ENCODE data around the gene CEP70. TPM values are rescaled to one million over a fixed set of nuclear protein-coding genes. Genes with fewer than 3 reads are reported as not detected.
A peak's percentile ranks its signal among the peaks of the same experiment; 100 is the strongest.

The CEP70 gene, protein sequence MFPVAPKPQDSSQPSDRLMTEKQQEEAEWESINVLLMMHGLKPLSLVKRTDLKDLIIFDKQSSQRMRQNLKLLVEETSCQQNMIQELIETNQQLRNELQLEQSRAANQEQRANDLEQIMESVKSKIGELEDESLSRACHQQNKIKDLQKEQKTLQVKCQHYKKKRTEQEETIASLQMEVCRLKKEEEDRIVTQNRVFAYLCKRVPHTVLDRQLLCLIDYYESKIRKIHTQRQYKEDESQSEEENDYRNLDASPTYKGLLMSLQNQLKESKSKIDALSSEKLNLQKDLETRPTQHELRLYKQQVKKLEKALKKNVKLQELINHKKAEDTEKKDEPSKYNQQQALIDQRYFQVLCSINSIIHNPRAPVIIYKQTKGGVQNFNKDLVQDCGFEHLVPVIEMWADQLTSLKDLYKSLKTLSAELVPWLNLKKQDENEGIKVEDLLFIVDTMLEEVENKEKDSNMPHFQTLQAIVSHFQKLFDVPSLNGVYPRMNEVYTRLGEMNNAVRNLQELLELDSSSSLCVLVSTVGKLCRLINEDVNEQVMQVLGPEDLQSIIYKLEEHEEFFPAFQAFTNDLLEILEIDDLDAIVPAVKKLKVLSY
- total RNA-seq = 10 to 100 TPM in 1 of 2 donors, 1 to 10 TPM in 1; 8.0 to 26.5 TPM
- polyA plus RNA-seq = 10 to 100 TPM in 1 of 2 donors, 1 to 10 TPM in 1; 6.9 to 10.3 TPM

DNA sequence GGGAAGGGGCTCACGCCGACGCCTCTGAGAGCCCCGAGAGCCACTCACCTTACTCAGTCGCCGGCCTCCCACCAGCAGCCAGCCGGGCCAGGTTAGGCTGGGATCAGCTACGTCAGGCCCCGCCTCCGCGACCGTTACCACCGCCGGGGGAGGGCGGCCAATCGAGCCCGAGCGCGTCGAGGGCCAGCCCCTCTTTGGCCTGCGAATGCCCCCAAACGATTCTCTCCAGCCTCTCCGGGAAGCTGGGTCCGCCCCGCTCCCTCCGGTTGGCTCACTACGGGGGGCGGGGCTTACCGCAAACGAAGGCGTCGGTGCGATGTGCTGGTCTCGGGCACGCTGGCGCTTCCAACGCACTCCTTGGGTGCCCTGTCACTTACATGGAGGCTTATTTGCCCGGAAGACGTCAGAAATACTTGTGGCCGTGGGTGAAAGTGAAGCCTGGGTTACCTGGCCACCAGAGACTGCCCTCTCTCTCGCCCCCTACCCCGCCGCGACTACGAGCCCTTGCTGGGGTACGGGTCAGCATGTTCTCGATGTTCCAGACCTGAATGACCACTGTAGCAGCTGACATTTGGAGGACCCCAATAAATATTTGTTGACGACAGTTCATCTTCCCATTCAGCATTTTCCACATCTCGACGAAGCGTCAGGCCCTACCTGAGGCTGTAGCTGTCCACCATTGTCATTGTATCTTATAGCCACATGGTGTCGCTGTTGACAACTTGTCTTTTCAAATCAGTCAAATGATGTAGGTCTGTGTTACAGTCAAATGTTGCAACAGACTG is at the start of gene CEP70:
TSS of gene CEP70 (minus strand) at position 111 of the 785 bp plus-strand sequence. CDS start 21,333 bp downstream, outside the sequence.
- TF ChIP-seq, protein P1, sequence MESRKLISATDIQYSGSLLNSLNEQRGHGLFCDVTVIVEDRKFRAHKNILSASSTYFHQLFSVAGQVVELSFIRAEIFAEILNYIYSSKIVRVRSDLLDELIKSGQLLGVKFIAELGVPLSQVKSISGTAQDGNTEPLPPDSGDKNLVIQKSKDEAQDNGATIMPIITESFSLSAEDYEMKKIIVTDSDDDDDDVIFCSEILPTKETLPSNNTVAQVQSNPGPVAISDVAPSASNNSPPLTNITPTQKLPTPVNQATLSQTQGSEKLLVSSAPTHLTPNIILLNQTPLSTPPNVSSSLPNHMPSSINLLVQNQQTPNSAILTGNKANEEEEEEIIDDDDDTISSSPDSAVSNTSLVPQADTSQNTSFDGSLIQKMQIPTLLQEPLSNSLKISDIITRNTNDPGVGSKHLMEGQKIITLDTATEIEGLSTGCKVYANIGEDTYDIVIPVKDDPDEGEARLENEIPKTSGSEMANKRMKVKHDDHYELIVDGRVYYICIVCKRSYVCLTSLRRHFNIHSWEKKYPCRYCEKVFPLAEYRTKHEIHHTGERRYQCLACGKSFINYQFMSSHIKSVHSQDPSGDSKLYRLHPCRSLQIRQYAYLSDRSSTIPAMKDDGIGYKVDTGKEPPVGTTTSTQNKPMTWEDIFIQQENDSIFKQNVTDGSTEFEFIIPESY (IDR thresholded peaks at IDR 0.05) = no peak
- TF ChIP-seq, protein P2, sequence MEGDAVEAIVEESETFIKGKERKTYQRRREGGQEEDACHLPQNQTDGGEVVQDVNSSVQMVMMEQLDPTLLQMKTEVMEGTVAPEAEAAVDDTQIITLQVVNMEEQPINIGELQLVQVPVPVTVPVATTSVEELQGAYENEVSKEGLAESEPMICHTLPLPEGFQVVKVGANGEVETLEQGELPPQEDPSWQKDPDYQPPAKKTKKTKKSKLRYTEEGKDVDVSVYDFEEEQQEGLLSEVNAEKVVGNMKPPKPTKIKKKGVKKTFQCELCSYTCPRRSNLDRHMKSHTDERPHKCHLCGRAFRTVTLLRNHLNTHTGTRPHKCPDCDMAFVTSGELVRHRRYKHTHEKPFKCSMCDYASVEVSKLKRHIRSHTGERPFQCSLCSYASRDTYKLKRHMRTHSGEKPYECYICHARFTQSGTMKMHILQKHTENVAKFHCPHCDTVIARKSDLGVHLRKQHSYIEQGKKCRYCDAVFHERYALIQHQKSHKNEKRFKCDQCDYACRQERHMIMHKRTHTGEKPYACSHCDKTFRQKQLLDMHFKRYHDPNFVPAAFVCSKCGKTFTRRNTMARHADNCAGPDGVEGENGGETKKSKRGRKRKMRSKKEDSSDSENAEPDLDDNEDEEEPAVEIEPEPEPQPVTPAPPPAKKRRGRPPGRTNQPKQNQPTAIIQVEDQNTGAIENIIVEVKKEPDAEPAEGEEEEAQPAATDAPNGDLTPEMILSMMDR (IDR thresholded peaks at IDR 0.05; ENCODE audit: low read depth, low read length, missing input control) = peak; percentile 93
- TF ChIP-seq TAF1 (conservative IDR thresholded peaks at IDR 0.05) = peak; percentile 68
- no peak for TF ChIP-seq HNF4G (IDR thresholded peaks at IDR 0.05)
- TF ChIP-seq EGR1 (IDR thresholded peaks at IDR 0.05; ENCODE audit: low read depth in 2 of 2) = peak in 1 of 2 donors; percentile 55
- no peak for TF ChIP-seq HNF4A (conservative IDR thresholded peaks at IDR 0.05)
- no peak for TF ChIP-seq JUND (IDR thresholded peaks at IDR 0.05)
- TF ChIP-seq, protein P3, sequence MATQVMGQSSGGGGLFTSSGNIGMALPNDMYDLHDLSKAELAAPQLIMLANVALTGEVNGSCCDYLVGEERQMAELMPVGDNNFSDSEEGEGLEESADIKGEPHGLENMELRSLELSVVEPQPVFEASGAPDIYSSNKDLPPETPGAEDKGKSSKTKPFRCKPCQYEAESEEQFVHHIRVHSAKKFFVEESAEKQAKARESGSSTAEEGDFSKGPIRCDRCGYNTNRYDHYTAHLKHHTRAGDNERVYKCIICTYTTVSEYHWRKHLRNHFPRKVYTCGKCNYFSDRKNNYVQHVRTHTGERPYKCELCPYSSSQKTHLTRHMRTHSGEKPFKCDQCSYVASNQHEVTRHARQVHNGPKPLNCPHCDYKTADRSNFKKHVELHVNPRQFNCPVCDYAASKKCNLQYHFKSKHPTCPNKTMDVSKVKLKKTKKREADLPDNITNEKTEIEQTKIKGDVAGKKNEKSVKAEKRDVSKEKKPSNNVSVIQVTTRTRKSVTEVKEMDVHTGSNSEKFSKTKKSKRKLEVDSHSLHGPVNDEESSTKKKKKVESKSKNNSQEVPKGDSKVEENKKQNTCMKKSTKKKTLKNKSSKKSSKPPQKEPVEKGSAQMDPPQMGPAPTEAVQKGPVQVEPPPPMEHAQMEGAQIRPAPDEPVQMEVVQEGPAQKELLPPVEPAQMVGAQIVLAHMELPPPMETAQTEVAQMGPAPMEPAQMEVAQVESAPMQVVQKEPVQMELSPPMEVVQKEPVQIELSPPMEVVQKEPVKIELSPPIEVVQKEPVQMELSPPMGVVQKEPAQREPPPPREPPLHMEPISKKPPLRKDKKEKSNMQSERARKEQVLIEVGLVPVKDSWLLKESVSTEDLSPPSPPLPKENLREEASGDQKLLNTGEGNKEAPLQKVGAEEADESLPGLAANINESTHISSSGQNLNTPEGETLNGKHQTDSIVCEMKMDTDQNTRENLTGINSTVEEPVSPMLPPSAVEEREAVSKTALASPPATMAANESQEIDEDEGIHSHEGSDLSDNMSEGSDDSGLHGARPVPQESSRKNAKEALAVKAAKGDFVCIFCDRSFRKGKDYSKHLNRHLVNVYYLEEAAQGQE (IDR thresholded peaks at IDR 0.05) = peak; percentile 87
- TF ChIP-seq, protein P4, sequence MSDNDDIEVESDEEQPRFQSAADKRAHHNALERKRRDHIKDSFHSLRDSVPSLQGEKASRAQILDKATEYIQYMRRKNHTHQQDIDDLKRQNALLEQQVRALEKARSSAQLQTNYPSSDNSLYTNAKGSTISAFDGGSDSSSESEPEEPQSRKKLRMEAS (IDR thresholded peaks at IDR 0.05) = peak; percentile 65
- peak in 1 of 2 donors; percentile 10 for TF ChIP-seq GABPA (IDR thresholded peaks at IDR 0.05 in 1 of 2, conservative IDR thresholded peaks at IDR 0.05 in 1 of 2)
- peak; percentile 93 for TF ChIP-seq YY1 (IDR thresholded peaks at IDR 0.05)
- peak; percentile 78 to 87 for TF ChIP-seq RXRA (IDR thresholded peaks at IDR 0.05)
- TF ChIP-seq, protein P5, sequence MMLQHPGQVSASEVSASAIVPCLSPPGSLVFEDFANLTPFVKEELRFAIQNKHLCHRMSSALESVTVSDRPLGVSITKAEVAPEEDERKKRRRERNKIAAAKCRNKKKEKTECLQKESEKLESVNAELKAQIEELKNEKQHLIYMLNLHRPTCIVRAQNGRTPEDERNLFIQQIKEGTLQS (IDR thresholded peaks at IDR 0.05) = no peak
- peak; percentile 86 for TF ChIP-seq SP1 (IDR thresholded peaks at IDR 0.05)
- TF ChIP-seq RAD21 (IDR thresholded peaks at IDR 0.05) = peak; percentile 93
- peak; percentile 30 for TF ChIP-seq FOXA2 (IDR thresholded peaks at IDR 0.05)
- TF ChIP-seq FOXA1 (IDR thresholded peaks at IDR 0.05) = no peak
- peak; percentile 35 for TF ChIP-seq NR2F2 (IDR thresholded peaks at IDR 0.05)
- H3K27ac ChIP-seq (ENCODE audit: low read depth in 1 of 2, low read length in 2 of 2) = peak within 1 kb of the TSS; percentile 91 to 94
- H3K27me3 ChIP-seq (ENCODE audit: control insufficient read depth in 4 of 4, insufficient read depth in 4 of 4, low read length in 3 of 4) = no peaks in the 10 kb centered on the region
- peaks cover 0 to 4% (median 2%) of the 10 kb centered on the region in 4 donors for H3K36me3 ChIP-seq (ENCODE audit: control insufficient read depth in 4 of 4, insufficient read depth in 3 of 4, low read depth in 1 of 4, low read length in 3 of 4)
- peak; percentile 88 for DNase-seq (ENCODE audit: low spot score)
- H3K4me1 ChIP-seq (ENCODE audit: control insufficient read depth in 4 of 4, insufficient read depth in 4 of 4, low read length in 3 of 4) = peaks cover 2 to 21% (median 14%) of the 10 kb centered on the region in 4 donors
- peak within 1 kb of the TSS; percentile 73 to 92 for H3K9ac ChIP-seq (ENCODE audit: low read depth in 1 of 2, low read length in 2 of 2)
- no peaks in the 10 kb centered on the region for H3K9me3 ChIP-seq (ENCODE audit: control insufficient read depth in 4 of 4, low read length in 3 of 4)
- peak within 1 kb of the TSS; percentile 74 to 80 (median 78) for H3K4me3 ChIP-seq (ENCODE audit: low read depth in 1 of 3, low read length in 3 of 3)
- WGBS = under 1% methylated on average over 52 of the region's 52 CpGs

All from liver (tissue), 9 donors.